Measurements from ENCODE around the gene C1orf21.

DNA sequence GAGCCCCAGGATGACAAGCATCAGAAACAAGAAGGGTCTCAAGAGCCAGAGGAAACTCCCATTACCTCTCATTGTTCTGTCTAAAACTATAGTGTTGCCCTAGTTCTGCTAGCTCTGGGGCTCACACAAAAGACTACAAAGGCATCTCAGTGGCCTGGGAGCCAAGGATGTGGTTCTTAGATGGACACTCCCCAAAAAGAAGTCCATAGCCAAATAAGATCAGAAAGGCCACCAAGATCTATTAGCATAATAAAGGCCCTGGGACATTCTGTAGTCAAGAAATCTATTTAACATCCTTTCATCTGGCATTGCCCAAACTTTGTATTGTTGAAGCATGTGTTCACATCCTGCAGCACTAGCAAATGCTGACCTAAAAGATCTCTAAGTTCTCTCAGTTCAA, 268.4 kb downstream of the C1orf21 start:
- TF ChIP-seq ZNF263 (CRISPR knock-in tag; IDR thresholded peaks at IDR 0.05; ENCODE audit: low read depth) (no peak), ELF4 (CRISPR knock-in tag; IDR thresholded peaks at IDR 0.05; ENCODE audit: low read depth) (no peak), FOXP1 (CRISPR knock-in tag; IDR thresholded peaks at IDR 0.05; ENCODE audit: borderline replicate concordance) (no peak), ZNF317 (CRISPR knock-in tag; IDR thresholded peaks at IDR 0.05; ENCODE audit: borderline replicate concordance, low read depth) (no peak), IRF2 (CRISPR knock-in tag; IDR thresholded peaks at IDR 0.05; ENCODE audit: borderline replicate concordance, low read depth) (no peak), TEAD1 (CRISPR knock-in tag; IDR thresholded peaks at IDR 0.05) (no peak), ZBTB21 (CRISPR knock-in tag; IDR thresholded peaks at IDR 0.05; ENCODE audit: borderline replicate concordance) (no peak), CREB1 (CRISPR knock-in tag; IDR thresholded peaks at IDR 0.05) (no peak)
- TF ChIP-seq, protein P1, sequence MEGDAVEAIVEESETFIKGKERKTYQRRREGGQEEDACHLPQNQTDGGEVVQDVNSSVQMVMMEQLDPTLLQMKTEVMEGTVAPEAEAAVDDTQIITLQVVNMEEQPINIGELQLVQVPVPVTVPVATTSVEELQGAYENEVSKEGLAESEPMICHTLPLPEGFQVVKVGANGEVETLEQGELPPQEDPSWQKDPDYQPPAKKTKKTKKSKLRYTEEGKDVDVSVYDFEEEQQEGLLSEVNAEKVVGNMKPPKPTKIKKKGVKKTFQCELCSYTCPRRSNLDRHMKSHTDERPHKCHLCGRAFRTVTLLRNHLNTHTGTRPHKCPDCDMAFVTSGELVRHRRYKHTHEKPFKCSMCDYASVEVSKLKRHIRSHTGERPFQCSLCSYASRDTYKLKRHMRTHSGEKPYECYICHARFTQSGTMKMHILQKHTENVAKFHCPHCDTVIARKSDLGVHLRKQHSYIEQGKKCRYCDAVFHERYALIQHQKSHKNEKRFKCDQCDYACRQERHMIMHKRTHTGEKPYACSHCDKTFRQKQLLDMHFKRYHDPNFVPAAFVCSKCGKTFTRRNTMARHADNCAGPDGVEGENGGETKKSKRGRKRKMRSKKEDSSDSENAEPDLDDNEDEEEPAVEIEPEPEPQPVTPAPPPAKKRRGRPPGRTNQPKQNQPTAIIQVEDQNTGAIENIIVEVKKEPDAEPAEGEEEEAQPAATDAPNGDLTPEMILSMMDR (IDR thresholded peaks at IDR 0.05), result no peak
- TF ChIP-seq, protein P2, sequence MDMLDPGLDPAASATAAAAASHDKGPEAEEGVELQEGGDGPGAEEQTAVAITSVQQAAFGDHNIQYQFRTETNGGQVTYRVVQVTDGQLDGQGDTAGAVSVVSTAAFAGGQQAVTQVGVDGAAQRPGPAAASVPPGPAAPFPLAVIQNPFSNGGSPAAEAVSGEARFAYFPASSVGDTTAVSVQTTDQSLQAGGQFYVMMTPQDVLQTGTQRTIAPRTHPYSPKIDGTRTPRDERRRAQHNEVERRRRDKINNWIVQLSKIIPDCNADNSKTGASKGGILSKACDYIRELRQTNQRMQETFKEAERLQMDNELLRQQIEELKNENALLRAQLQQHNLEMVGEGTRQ (CRISPR knock-in tag; IDR thresholded peaks at IDR 0.05), result no peak
- TF ChIP-seq, protein P3, sequence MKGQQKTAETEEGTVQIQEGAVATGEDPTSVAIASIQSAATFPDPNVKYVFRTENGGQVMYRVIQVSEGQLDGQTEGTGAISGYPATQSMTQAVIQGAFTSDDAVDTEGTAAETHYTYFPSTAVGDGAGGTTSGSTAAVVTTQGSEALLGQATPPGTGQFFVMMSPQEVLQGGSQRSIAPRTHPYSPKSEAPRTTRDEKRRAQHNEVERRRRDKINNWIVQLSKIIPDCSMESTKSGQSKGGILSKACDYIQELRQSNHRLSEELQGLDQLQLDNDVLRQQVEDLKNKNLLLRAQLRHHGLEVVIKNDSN (CRISPR knock-in tag; IDR thresholded peaks at IDR 0.05), result no peak
- TF ChIP-seq, protein P4, sequence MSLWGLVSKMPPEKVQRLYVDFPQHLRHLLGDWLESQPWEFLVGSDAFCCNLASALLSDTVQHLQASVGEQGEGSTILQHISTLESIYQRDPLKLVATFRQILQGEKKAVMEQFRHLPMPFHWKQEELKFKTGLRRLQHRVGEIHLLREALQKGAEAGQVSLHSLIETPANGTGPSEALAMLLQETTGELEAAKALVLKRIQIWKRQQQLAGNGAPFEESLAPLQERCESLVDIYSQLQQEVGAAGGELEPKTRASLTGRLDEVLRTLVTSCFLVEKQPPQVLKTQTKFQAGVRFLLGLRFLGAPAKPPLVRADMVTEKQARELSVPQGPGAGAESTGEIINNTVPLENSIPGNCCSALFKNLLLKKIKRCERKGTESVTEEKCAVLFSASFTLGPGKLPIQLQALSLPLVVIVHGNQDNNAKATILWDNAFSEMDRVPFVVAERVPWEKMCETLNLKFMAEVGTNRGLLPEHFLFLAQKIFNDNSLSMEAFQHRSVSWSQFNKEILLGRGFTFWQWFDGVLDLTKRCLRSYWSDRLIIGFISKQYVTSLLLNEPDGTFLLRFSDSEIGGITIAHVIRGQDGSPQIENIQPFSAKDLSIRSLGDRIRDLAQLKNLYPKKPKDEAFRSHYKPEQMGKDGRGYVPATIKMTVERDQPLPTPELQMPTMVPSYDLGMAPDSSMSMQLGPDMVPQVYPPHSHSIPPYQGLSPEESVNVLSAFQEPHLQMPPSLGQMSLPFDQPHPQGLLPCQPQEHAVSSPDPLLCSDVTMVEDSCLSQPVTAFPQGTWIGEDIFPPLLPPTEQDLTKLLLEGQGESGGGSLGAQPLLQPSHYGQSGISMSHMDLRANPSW (CRISPR knock-in tag; conservative IDR thresholded peaks at IDR 0.05; ENCODE audit: low read depth), result no peak
- TF ChIP-seq, protein P5, sequence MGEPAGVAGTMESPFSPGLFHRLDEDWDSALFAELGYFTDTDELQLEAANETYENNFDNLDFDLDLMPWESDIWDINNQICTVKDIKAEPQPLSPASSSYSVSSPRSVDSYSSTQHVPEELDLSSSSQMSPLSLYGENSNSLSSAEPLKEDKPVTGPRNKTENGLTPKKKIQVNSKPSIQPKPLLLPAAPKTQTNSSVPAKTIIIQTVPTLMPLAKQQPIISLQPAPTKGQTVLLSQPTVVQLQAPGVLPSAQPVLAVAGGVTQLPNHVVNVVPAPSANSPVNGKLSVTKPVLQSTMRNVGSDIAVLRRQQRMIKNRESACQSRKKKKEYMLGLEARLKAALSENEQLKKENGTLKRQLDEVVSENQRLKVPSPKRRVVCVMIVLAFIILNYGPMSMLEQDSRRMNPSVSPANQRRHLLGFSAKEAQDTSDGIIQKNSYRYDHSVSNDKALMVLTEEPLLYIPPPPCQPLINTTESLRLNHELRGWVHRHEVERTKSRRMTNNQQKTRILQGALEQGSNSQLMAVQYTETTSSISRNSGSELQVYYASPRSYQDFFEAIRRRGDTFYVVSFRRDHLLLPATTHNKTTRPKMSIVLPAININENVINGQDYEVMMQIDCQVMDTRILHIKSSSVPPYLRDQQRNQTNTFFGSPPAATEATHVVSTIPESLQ (CRISPR knock-in tag; IDR thresholded peaks at IDR 0.05), result no peak

Measured in WTC11 (cell line).